NCI-H2081 treated with DMSO at 0.1 percent for 48 hours (cell line): ENCODE data around the gene UNC93B1.
"Not testable (repeated sequence)": the region's sequence is repeated elsewhere in the genome, so short reads cannot be mapped to it uniquely, and the experiment has no call there.

Experiments used
- DNase-seq: peaks from one replicate; lab custom pipeline; 2025; lab: John Stamatoyannopoulos, UW

UNC93B1 gene

DNA sequence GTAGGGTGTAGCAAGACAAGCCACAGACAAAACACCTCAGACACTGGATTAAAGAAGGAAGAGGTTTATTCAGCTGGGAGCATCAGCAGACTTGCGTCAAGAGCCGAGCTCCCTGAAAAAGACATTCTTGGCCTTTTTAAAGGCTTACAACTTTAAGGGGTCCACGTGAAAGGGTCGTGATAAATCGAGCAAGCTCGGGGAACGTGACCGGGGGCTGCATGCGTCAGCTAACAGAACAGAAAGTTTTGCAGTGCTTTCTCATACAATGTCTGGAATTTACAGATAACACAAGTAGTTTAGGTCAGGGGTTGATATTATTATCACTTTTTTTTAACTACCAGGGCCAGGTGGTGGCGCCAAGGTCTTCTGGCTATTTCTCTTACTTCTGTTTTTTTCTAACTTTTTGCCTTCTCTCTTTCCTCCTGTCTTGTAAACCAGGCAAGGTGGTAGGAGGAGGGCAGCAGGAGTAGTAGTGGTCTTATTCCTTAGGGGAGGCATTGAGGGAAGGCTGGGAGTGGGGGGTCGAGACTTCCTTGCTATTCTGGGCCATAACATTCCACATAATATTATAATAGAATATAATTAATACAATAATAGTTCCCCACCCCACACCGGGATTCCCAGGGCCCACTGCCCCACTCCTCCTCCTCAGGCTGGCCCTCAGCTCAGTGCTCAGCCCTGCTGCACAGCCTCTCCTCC lies 5.6 kb upstream of the UNC93B1 start:
- no peak for DNase-seq

DNA sequence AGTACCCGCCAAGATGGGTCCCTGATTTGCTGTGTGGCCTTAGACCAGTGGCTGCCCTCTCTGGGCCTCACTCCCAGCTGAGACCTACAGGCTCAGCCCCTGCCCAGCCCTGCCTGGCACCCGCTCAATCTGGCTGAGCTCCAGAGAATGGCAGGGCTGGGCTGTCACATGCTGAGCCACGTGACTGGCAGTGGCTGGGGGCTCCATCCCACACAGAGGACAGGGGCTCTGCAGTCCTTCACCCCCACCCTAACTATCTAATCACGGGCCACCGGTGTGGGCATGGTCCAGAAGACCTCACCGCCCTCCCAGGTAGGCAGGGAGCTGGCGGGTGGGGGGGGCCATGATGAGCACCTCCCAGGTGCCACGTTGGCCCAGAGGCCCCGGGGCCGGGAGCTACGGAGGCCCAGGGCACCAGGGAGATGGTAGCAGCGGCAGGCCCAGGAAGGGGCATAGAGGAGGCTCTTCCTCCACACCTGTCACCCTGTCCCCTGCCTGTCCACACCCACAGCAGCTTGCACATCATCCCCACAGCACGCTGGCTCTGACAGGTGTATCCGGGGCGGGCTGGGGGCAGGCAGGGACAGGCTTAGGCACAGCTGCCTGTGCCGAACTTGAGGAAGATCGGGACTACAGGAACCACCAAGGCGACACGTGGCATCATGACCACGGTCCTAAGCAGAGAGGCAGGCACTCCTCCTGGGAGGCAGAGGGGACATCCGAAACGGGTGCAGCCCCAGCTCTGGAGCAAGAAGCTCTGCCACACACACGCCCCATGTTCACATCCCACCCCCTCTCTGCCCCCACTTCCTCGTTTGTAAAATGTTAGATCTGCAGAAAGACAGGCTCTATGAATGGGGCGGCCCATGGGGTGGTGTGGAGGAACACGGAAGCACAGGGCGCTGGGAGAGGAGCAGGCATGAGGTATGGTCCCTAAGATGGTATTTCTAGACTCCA lies 4.8 kb upstream of the UNC93B1 start:
- DNase-seq, result no peak

DNA sequence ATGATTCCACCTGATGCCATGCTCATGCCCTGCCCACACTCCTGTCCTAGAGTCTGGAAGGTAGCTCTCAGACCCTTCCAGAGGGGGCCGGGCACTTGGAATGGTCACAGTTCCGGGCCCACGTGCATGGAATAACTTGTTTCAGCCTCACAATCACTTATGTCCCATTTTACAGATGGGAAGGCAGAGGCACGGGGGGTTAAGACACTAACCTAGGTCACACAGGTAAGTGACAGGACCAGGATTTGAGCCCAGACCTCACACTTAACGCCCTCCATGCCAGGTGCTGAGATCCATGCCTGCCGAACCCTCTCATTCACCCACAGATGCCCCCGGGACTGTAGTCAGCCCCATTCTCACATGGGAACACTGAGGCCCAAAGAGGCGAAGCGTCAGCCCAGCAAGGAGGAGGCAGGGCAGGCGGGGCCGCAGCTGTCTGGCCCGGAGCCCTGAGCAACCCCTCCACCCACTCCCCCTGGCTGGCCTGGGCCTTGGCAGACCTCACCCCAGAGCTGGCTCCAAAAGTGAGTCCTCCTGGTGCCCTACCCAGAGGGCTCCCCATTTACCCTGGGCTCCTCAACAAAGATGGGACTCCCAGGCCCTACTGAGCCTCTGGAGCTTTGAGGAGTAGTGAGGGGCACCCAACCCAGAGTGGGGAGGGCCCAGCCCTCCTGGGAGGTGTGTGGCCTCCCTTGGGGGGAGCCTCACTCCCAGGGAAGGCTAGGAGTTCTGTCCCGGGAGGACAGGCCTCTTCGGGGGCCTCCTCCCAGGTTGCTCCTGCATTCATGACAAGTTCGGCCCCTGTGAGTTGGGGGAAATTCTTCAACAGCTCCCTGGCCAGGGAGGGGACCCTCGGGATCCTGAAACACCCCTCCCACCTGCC lies 3.8 kb upstream of the UNC93B1 start:
- DNase-seq, result no peak

DNA sequence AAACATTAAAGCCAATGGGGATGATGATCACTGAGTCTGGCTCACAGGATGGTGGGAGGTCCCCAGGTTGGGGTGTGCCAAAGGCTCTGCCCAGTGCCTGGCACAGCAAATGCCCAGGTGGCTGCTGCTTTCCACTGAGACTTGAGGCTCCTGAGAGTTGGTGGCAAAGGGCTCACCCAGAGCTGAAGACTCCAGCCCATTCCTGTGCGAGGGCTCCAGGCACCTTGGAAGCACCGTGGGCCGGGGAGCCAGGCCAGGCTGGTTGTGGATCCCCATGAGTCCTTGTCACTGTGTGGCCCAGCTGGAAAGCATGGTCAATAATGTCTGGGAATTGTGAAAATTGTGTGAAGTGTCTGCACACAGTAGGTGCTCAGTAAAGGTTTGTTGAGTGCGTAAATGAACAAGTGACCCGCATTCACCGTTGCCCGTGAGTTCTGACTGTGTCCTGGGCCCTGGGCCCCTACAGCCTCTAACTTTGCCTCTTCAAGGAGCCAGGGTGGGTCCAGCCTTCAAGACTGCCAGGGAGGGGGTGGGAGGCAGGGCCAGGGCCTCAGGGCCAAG lies 2.8 kb upstream of the UNC93B1 start:
- no peak for DNase-seq

DNA sequence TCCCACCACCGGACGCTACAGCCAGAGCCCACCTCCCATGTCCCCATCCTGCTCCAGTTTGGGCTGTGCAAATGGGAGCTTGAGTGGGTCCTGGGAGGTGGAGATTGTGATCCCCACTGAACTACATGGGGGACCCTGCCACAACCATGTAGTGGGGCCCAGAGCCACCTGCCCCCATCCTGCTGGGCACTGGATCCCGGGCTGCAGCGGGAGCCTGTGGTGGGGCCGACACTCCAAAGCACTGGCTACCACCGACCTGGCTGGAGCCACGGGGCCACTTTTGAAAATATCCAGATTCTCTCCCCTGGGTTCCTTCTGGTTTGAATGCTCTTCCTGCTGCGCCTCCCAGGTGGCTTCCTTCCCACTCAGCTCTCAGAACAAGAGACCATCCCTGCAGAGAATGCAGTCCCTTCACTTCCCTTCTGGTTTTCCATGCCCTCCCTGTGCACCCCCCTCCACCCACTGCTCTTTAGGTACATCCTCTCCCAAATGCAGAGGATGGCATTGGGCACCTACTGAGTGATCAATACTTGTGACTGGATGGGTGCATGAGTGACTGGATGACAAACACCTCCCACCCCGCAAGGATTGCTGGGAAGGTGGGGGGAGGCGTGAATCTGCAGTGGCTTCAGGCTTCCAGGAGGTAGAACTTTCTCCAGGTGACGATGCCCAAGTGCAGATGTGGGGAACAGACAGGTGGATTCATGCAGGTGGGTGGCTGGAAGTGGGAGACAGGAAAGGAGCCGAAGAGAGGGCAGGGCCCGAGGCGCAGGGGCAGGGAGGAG lies 846 bp upstream of the UNC93B1 start:
- no peak for DNase-seq

DNA sequence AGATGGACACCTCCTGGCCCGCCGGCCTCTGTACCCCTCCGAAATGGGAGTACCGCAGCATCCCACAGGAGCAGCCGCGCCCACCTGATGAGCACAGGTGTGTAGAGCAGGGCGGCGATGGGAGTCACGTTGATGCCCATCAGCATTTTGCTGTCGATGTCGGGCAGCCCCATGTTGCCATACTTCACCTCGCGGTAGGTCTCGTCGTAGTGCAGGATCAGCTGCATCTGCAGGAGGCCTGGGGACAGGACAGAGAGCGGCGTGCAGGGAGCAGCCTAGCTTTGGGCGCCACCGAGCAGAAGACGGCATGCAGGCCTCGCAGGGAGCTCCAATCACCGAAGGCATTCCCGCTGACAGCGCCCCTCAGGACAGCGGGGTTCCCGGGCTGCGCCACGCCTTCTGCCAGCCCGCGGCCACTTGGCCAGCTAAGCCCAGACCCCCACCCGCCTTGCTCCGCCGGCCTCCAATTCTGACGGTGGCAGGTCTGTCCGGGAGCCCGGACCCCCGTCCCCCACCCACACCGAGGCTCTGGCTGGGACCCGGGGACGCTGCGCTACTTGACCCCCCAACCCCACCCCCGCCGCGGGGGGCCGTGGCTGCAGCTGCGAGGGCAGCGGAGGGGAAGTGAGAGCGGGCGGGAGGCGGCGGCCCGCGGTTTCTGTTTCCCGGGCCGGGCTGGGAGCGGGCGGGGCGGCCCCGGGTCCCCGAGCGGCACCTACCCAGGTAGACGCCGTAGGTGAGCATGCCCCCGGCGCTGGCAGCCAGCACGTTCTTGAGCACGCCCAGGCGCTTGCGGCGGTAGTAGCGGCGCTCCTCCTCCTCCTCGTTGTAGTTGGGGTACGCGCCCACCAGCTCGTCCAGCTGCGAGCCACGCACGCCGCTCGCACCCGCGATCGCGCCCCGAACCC lies 705 bp downstream of the UNC93B1 start:
- DNase-seq, result no peak

DNA sequence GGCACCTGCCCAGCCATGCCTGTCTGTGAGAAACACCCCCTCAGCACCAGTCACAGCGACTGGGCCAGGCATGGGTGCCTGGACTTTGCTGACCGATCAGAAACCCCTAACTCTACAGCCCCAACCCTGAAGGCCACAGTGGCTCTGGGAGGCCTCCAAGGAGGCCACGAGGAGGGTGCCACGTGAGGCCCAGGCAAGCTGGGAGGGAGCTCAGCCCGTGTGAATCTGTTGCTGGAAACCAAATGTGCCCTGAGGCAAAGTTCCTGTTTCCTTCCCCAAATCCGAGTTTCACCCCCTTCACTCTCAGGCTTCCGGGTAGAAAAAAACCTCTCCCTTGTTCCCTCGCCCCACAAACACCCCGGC lies 1.3 kb downstream of the UNC93B1 start:
- no peak for DNase-seq

DNA sequence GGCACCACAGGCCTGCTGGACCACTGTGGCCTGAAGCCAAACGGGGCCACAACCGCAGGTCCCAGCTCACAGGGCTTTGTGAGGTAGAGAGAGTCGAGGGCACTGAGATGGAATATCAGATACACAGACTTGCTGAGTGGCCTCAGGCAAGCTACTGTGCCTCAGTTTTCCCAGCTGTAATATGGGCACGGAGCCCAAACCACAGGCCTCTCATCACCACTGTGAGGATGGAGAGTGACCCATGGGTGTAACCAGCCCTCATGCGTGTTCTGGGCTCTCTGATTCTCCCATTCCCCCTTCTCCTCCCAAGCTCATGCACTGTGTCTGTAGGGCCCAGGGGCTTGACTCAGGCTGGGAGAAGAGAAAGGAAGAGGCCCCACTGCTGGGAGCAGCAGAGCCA lies 4.2 kb downstream of the UNC93B1 start:
- no peak for DNase-seq

DNA sequence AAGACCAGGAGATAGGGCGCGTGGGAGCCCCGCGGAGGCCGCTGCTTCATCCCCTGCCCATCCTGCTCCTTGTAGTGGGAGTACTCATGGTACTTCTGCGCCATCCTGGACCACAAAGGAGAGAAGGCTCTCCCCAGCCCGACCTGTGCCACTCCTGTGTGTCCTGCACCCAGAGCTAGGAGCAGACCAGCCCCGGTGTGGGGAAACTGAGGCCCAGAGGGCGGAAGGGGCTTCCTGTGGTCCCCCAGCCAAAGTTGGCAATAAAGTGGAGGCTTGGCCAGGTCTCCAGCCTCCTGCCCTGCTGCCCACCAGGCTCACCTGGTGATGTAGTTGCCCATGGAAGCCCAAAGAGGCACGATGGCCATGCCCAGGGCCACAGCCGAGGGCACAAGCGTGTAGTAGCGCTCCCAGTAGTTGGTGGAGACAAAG lies 4.7 kb downstream of the UNC93B1 start:
- no peak for DNase-seq

DNA sequence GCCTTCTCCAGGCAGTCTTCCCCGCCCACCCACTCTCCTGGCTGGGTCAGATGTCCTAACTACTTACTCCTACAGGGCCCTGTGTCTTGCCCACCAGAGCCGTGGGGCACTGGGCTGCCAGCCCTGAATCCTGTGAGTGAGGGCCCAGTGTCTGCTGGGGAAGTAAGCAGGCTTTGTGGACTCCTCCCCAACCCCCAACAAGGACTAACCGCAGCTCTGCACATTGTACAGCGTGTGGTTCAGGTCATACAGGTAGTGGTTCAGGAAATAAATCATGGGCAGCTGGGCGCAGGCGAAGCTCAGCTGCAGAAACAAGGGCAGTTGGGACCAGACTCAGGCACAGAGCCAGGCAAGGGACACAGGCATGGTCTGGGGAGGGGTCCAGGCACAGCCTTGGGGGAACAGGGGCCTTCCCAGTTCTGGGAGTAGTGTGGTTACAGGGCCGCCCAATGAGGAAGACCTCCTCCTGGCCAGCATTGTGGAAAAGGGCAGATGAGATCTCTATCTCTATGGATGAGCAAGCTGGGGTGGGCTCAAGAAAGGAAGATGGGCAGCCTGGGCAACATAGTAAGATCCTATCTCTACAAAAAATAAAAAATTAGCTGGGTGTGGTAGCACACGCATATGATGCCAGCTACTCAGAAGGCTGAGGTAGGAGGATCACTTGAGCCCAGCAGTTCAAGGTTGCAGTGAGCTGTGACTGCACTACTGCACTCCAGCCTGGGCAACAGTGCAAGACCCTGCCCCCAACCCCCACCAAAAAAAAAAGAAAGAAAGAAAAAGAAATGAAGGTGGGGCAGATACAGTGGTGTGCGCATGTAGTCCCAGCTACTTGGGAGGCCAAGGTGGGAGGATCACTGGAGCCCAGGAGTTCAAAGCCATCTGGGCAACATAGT lies 5.5 kb downstream of the UNC93B1 start:
- no peak for DNase-seq

DNA sequence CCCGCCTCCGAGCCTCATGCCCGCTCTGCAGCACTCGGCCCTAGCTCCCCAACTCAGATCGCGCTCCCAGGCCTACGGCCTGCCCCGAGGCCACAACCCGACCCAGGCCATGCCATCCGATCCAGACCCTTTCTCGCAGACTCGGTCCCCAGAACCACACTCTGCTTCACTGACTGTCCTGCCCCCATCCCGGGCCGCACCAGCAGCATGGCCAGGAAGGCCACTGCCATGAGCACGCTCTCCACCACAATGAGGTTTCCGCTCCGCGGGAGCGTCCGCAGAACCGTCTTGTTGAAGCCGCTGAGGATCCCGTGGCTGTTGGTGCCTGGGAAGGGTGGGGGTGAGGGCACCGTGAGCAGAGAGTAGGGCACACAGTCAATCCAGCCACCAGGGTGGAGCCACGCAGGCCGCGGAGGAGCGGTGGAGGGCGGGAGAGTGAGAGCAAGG lies 6.4 kb downstream of the UNC93B1 start:
- no peak for DNase-seq

DNA sequence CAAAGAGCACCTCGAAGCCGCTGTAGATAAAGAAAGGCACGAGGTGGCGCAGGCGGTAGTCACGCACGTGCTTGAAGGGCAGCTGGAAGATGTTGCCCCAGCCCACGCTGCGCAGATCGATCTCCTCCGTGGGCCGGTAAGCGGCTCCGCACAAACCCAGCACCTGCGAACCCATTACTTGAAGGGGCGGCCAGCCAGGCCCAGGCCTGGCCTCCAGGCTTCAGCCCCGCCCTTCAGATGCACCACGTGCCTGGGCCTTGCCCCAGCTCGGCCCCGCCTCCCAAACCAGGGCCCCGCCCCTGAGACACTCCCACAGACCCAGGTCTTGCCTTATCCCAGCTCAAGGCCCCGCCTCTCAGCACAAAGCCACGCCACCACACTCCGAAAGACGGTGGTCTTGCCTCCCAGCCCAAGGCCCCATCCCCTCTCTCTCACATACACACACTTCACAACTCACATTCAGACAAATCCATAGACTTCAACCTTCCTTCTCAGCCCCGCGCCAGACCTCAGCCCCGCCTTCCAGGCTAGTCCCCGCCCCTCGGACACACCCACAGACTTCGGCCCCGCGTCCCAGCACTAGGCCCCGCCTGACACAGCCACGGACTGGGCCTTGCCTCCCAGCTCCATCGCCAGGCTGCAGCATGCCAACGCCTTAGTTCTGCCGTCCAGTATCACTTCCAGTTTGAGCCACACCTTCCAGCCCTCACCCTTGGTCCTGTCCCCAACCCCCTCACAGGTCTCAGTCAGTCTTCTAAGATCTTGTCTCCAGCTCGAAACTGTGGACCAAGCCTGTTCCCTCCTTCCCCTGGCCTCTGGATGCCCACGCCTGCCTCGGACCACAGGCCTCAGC lies 7.0 kb downstream of the UNC93B1 start:
- no peak for DNase-seq

DNA sequence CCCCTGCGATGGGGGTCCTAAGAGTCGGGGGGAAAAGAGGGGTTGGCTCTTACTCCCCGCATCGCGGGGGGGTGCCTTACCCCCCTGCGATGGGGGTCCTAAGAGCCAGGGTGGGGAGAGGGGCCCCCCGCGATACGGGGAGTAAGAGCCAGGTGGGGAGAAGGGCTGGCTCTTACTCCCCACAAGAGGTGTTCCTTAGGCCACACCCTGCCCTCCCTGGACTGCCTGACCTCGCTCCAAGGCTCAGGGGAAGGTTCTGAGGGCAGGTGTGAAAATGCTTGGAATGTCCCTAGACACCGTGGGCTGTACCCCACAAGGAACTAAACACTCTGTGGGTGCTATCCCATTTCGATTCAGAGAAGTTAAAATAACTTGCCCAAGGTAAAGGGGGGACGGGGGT lies 7.8 kb downstream of the UNC93B1 start:
- DNase-seq, result no peak

DNA sequence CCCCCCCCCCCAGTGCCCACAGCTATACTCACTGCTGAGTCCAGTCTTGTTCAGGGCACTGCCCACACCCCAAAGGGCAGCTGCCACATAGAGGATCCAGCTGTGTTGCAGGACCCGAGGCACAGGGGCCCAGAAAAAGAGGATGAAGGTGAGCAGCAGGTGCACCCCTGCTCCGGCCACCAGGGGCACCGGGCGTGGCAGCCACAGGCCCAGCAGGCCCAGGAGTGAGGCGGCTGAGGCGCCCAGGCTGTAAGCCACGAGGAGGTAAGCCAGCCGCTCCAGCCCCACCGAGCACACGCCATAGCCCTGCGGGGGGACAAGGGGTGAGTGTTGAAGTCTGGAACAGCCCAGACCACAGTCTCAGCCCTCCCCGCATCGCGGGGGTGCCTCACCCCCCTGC lies 8.3 kb downstream of the UNC93B1 start:
- DNase-seq, result not testable (repeated sequence)

DNA sequence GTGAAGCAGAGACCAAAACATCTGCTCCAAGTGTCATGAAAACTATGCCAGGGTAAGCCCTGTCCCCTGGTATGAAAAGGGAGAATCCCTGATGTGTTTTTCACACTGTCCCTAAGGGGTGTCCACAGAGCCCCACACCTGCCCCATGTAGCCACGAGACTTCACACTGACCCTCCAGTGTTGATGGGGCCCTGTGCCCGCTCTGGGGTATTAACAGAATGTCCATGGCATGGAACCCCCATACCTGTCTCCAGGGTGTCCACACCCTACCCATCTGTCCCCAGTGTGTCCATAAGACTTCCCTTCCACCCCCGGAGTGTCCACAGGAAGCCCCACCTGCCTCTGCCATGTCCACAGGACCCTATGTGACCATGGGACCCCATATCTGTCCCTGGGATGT lies 8.8 kb downstream of the UNC93B1 start:
- DNase-seq, result not testable (repeated sequence)

DNA sequence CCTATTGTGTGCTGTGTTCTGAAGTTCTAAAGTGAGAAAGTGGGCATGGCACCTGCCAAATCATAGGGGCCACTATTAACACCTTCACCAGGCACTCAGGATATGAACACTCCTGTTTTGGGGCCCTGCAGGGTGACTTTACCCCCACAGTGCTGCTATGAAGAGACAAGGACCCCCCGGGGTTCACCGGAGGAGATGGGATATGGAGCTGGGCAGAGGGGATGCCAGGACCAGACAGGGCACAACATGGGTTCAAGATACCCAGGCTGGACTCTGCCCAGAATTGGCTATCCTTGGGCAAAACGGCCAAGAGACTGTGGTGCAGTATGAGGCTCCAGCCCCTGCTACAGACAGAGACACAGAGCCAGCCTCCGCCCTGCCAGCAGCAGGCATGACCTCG lies 9.5 kb downstream of the UNC93B1 start:
- not testable (repeated sequence) for DNase-seq

DNA sequence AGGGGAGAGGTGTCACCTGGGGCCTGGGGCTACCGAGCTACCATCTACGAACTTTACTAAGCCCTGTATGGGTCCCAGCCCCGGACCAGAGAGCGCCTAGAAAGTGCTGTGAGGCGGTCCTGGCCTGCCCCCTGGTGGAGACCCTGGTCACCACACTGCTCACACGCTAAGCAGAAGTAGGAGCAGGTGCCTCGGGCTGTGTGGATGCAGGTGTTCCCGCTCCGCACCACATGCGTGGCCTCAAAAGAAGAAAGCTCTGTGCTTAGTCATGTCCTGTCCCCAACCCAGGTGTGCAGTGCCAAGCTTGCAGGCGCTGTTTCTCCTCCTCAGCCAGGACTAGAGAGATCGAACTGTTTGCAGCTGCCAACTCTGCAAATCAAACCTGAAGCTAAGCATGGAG lies 10.1 kb downstream of the UNC93B1 start:
- DNase-seq, result not testable (repeated sequence)
